GM23338 (cell line): ENCODE measurements around the gene TGFBR3. TPM values are rescaled to one million over a fixed set of nuclear protein-coding genes. Genes with fewer than 3 reads are reported as not detected.

Source experiments
- ATAC-seq: fragments of 200-7000 bp; cut with Tn5 transposase; 3 replicates; pipeline ENCODE4 v1.9.1; 2020
- DNase-seq: peaks from one replicate; pipeline ENCODE4 v3.0.0-alpha.2; 2015; ENCODE audit warnings: low spot score
- H2AFZ ChIP-seq: fragments of 200-600 bp; sonication (generic); 2 replicates; pipeline ENCODE4 v1.8.0; 2016; ENCODE audit warnings: antibody characterized with exemption, mild to moderate bottlenecking, moderate library complexity
- H3F3A ChIP-seq: fragments of 200-600 bp; sonication (generic); replicated peaks from 2 replicates; pipeline ENCODE4 v1.8.0; 2017; ENCODE audit warnings: antibody characterized with exemption, mixed run types, low read depth
- H3K27ac ChIP-seq: fragments of 200-600 bp; sonication (generic); 2 replicates; pipeline ENCODE4 v1.6.1; 2016; ENCODE audit warnings: low read depth
- H3K27me3 ChIP-seq: fragments of 200-600 bp; sonication (generic); 2 replicates; pipeline ENCODE4 v1.8.0; 2016; ENCODE audit warnings: mild to moderate bottlenecking, mixed run types, moderate library complexity; ENCODE audit not compliant: insufficient read depth
- H3K36me3 ChIP-seq: fragments of 200-600 bp; sonication (generic); 2 replicates; pipeline ENCODE4 v1.8.0; 2016; ENCODE audit warnings: mild to moderate bottlenecking; ENCODE audit not compliant: insufficient read depth
- H3K4me1 ChIP-seq: fragments of 200-600 bp; sonication (generic); 2 replicates; pipeline ENCODE4 v1.8.0; 2016; ENCODE audit warnings: mild to moderate bottlenecking, moderate library complexity; ENCODE audit not compliant: insufficient read depth
- H3K4me2 ChIP-seq: fragments of 200-600 bp; sonication (generic); 2 replicates; pipeline ENCODE4 v1.7.1; 2017; ENCODE audit warnings: mixed run types
- H3K4me3 ChIP-seq: fragments of 200-600 bp; sonication (generic); 2 replicates; pipeline ENCODE4 v1.6.1; 2016; ENCODE audit warnings: mixed run types
- H3K79me2 ChIP-seq: fragments of 200-600 bp; sonication (generic); replicated peaks from 2 replicates; pipeline ENCODE4 v1.8.0; 2017; ENCODE audit warnings: mild to moderate bottlenecking; ENCODE audit not compliant: insufficient read depth
- H3K9me2 ChIP-seq: fragments of 200-600 bp; sonication (generic); 2 replicates; pipeline ENCODE4 v1.8.0; 2017; ENCODE audit not compliant: insufficient read depth
- H4K20me1 ChIP-seq: fragments of 200-600 bp; sonication (generic); replicated peaks from 2 replicates; pipeline ENCODE4 v1.8.0; 2017; ENCODE audit warnings: mild to moderate bottlenecking; ENCODE audit not compliant: insufficient read depth
- H3K27ac Mint-ChIP-seq: 2 replicates; pipeline ENCODE4 v1.8.0; 2020; ENCODE audit warnings: inconsistent platforms, mild to moderate bottlenecking, moderate library complexity, mixed read lengths
- H3K27me3 Mint-ChIP-seq: 3 replicates; pipeline ENCODE4 v1.8.0; 2022; ENCODE audit warnings: low read depth, mild to moderate bottlenecking, moderate library complexity, mixed read lengths, inconsistent platforms; ENCODE audit not compliant: insufficient read depth, poor library complexity
- H3K36me3 Mint-ChIP-seq: 3 replicates; pipeline ENCODE4 v1.8.0; 2021; ENCODE audit warnings: low read depth, mild to moderate bottlenecking, inconsistent platforms, moderate library complexity, mixed read lengths
- H3K4me1 Mint-ChIP-seq: 3 replicates; pipeline ENCODE4 v1.8.0; 2020; ENCODE audit warnings: mild to moderate bottlenecking, inconsistent platforms, mixed read lengths
- H3K4me3 Mint-ChIP-seq: 3 replicates; pipeline ENCODE4 v1.8.0; 2021; ENCODE audit warnings: moderate library complexity, mild to moderate bottlenecking, inconsistent platforms, mixed read lengths
- H3K9me3 Mint-ChIP-seq: 3 replicates; pipeline ENCODE4 v1.8.0; 2020; ENCODE audit warnings: moderate library complexity, mild to moderate bottlenecking, inconsistent platforms, mixed read lengths
- CREB1 ChIP-seq: fragments of 250-450 bp; sonication (Bioruptor Pico); IDR thresholded peaks from 2 replicates; pipeline ENCODE4 v1.5.0; 2020; ENCODE audit warnings: low read depth, mild to moderate bottlenecking, moderate library complexity
- CTCF ChIP-seq, 2 experiments: fragments of 200-600 bp in 1 of 2; sonication (generic) in 1 of 2; conservative IDR thresholded peaks; 2 replicates each; pipeline versions ENCODE4 v1.5.1 to v1.6.1; 2016 to 2017; ENCODE audit warnings: antibody characterized with exemption in 2 of 2, low read depth in 2 of 2, mild to moderate bottlenecking in 2 of 2, moderate library complexity in 1 of 2
- ETS1 ChIP-seq: IDR thresholded peaks from 2 replicates; pipeline ENCODE4 v1.6.1; 2016; ENCODE audit warnings: antibody characterized with exemption
- EZH2 ChIP-seq: fragments of 200-600 bp; sonication (generic); IDR thresholded peaks from one replicate; pipeline ENCODE4 v1.8.0; 2017; ENCODE audit warnings: antibody characterized with exemption, mild to moderate bottlenecking, low read depth; ENCODE audit not compliant: unreplicated experiment
- EZH2phosphoT487 ChIP-seq: fragments of 200-600 bp; sonication (generic); IDR thresholded peaks from one replicate; pipeline ENCODE4 v1.8.1; 2018; ENCODE audit warnings: antibody characterized with exemption; ENCODE audit not compliant: unreplicated experiment
- JUNB ChIP-seq: IDR thresholded peaks from one replicate; pipeline ENCODE4 v1.6.1; 2016; ENCODE audit warnings: antibody characterized with exemption; ENCODE audit not compliant: unreplicated experiment
- NANOG ChIP-seq: IDR thresholded peaks from 2 replicates; pipeline ENCODE4 v1.6.1; 2016; ENCODE audit warnings: antibody characterized with exemption, borderline replicate concordance
- POLR2AphosphoS5 ChIP-seq: IDR thresholded peaks from 2 replicates; pipeline ENCODE4 v1.6.1; 2016; ENCODE audit warnings: antibody characterized with exemption, low read depth
- REST ChIP-seq: IDR thresholded peaks from one replicate; pipeline ENCODE4 v1.6.1; 2018; ENCODE audit warnings: antibody characterized with exemption; ENCODE audit not compliant: unreplicated experiment
- STAT1 ChIP-seq: IDR thresholded peaks from one replicate; pipeline ENCODE4 v1.6.1; 2016; ENCODE audit warnings: antibody characterized with exemption; ENCODE audit not compliant: unreplicated experiment
- ZNF114 ChIP-seq: fragments of 250-450 bp; sonication (Bioruptor Pico); IDR thresholded peaks from 2 replicates; pipeline ENCODE4 v1.5.0; 2020; ENCODE audit warnings: mild to moderate bottlenecking, moderate library complexity
- ZNF331 ChIP-seq: fragments of 250-450 bp; sonication (Bioruptor Pico); IDR thresholded peaks from 2 replicates; pipeline ENCODE4 v1.5.0; 2020; ENCODE audit warnings: low read depth, mild to moderate bottlenecking, moderate library complexity
- polyA plus RNA-seq: library from polyadenylated mRNA; unstranded; fragments of >200 nt; fragmentation: Nextera tagmentation; extraction: Ambion mirVana; gene quantifications from 2 replicates; pipeline ENCODE4 v1.2.1, GENCODE V29; 2016
- total RNA-seq: library from RNA; depleted of rRNA; stranded (reverse); fragments of >200 nt; shearing (Covaris generic); gene quantifications from 2 replicates; pipeline ENCODE4 v1.2.3, GENCODE V29; 2014

Gene TGFBR3
- total and polyA plus RNA-seq, 2 experiments from 2014 or later, result 1.7 to 2.9 TPM

GRCh38 chr1:91697861-91698260 is 188.1 kb downstream of the TGFBR3 start:
- H3F3A ChIP-seq, result no peaks in the 10 kb centered on the region
- no peak overlapping the region for H3K4me2 ChIP-seq
- Mint-ChIP-seq H3K4me3 (no peak overlapping the region), H3K36me3 (no peaks in the 10 kb centered on the region), H3K27ac (no peak overlapping the region), H3K27me3 (no peaks in the 10 kb centered on the region), H3K4me1 (peaks cover 11% of the 10 kb centered on the region; the same call in 2 of the 3 replicates), H3K9me3 (no peaks in the 10 kb centered on the region)
- DNase-seq, result no peak
- H3K9me2 ChIP-seq, result no peaks in the 10 kb centered on the region
- no peak for ATAC-seq
- H3K79me2 ChIP-seq, result no peaks in the 10 kb centered on the region
- H3K27me3 ChIP-seq, result no peaks in the 10 kb centered on the region
- no peaks in the 10 kb centered on the region for H3K4me1 ChIP-seq
- H4K20me1 ChIP-seq, result no peaks in the 10 kb centered on the region
- no peak overlapping the region for H3K4me3 ChIP-seq
- TF ChIP-seq EZH2 (no peak), JUNB (no peak), EZH2phosphoT487 (no peak), POLR2AphosphoS5 (no peak), CTCF (conservative IDR thresholded peaks at IDR 0.05; ENCODE audit: low read depth in 2 of 2) (no peak), ZNF331 (CRISPR knock-in tag) (no peak), STAT1 (no peak), CREB1 (CRISPR knock-in tag) (no peak)
- H3K36me3 ChIP-seq, result no peaks in the 10 kb centered on the region
- no peak overlapping the region for H3K27ac ChIP-seq
- H2AFZ ChIP-seq, result no peak overlapping the region

GRCh38 chr1:91697416-91697815 is 188.5 kb downstream of the TGFBR3 start:
- no peak for ATAC-seq
- no peaks in the 10 kb centered on the region for H3K36me3 Mint-ChIP-seq
- H3K27ac Mint-ChIP-seq, result no peak overlapping the region
- no peaks in the 10 kb centered on the region for H3K4me1 ChIP-seq
- H3K27me3 ChIP-seq, result no peaks in the 10 kb centered on the region
- H3K27ac ChIP-seq, result no peak overlapping the region
- no peak overlapping the region for H3K4me3 Mint-ChIP-seq
- no peaks in the 10 kb centered on the region for H3K9me3 Mint-ChIP-seq
- no peaks in the 10 kb centered on the region for H3K36me3 ChIP-seq
- no peaks in the 10 kb centered on the region for H3K79me2 ChIP-seq
- H3K4me1 Mint-ChIP-seq, result peaks cover 11% of the 10 kb centered on the region; the same call in 2 of the 3 replicates
- no peak overlapping the region for H3K4me2 ChIP-seq
- H2AFZ ChIP-seq, result no peak overlapping the region
- no peaks in the 10 kb centered on the region for H3F3A ChIP-seq
- no peak for DNase-seq
- no peaks in the 10 kb centered on the region for H3K9me2 ChIP-seq
- no peaks in the 10 kb centered on the region for H4K20me1 ChIP-seq
- H3K27me3 Mint-ChIP-seq, result no peaks in the 10 kb centered on the region
- no peak overlapping the region for H3K4me3 ChIP-seq
- no peak for TF ChIP-seq REST
- no peak for TF ChIP-seq ETS1
- TF ChIP-seq JUNB, result no peak
- TF ChIP-seq ZNF331 (CRISPR knock-in tag), result no peak
- TF ChIP-seq POLR2AphosphoS5, result no peak
- TF ChIP-seq ZNF114 (CRISPR knock-in tag), result no peak
- no peak for TF ChIP-seq EZH2phosphoT487
- no peak for TF ChIP-seq EZH2
- TF ChIP-seq NANOG, result no peak
- no peak for TF ChIP-seq CREB1 (CRISPR knock-in tag)
- no peak for TF ChIP-seq STAT1
- no peak for TF ChIP-seq CTCF (conservative IDR thresholded peaks at IDR 0.05; ENCODE audit: low read depth in 2 of 2)
